Neuronal stem cell (in vitro differentiated cells): Measurements from ENCODE around the gene PRICKLE4.

Experiments used
- DNase-seq: peaks from one replicate; pipeline ENCODE4 v3.0.0-alpha.2; 2013; ENCODE audit warnings: low spot score
- H2AFZ ChIP-seq: one replicate; pipeline ENCODE4 v1.6.1; 2013; ENCODE audit warnings: mild to moderate bottlenecking, low read length, inconsistent platforms
- H2AK5ac ChIP-seq: 2 replicates; pipeline ENCODE4 v1.6.1; 2013; ENCODE audit warnings: low read depth, mild to moderate bottlenecking, inconsistent platforms, low read length, moderate library complexity, mixed read lengths
- H2BK120ac ChIP-seq: 2 replicates; pipeline ENCODE4 v1.6.1; 2013; ENCODE audit warnings: low read depth, mild to moderate bottlenecking, inconsistent platforms, low read length, moderate library complexity, mixed read lengths
- H2BK12ac ChIP-seq: one replicate; pipeline ENCODE4 v1.6.1; 2013; ENCODE audit warnings: low read length, inconsistent platforms
- H2BK15ac ChIP-seq: 2 replicates; pipeline ENCODE4 v1.6.1; 2013; ENCODE audit warnings: mild to moderate bottlenecking, low read length, inconsistent platforms, mixed read lengths
- H2BK5ac ChIP-seq: one replicate; pipeline ENCODE4 v1.6.1; 2013; ENCODE audit warnings: inconsistent platforms, mild to moderate bottlenecking, low read length, moderate library complexity
- H3K14ac ChIP-seq: one replicate; pipeline ENCODE4 v1.6.1; 2013; ENCODE audit warnings: low read length, inconsistent platforms
- H3K18ac ChIP-seq: 2 replicates; pipeline ENCODE4 v1.6.1; 2013; ENCODE audit warnings: low read length, inconsistent platforms
- H3K23ac ChIP-seq: 2 replicates; pipeline ENCODE4 v1.6.1; 2013; ENCODE audit warnings: low read depth, mild to moderate bottlenecking, mixed read lengths, low read length, inconsistent platforms; ENCODE audit not compliant: poor library complexity
- H3K27ac ChIP-seq: replicated peaks from 3 replicates; pipeline ENCODE4 v1.5.1; 2013; ENCODE audit warnings: low read length, inconsistent platforms
- H3K27me3 ChIP-seq, 3 experiments: 2 replicates each; pipeline ENCODE4 v1.6.1; 2013; ENCODE audit warnings: low read length in 3 of 3, mild to moderate bottlenecking in 2 of 3, inconsistent platforms in 1 of 3, low read depth in 1 of 3, mixed read lengths in 1 of 3, moderate library complexity in 1 of 3; ENCODE audit not compliant: control insufficient read depth in 3 of 3, insufficient read depth in 3 of 3
- H3K36me3 ChIP-seq, 2 donors: replicated peaks in 1 of 2; 2 replicates each; pipeline ENCODE4 v1.6.1; 2013; ENCODE audit warnings: low read length in 2 of 2; ENCODE audit not compliant: control insufficient read depth in 2 of 2, insufficient read depth in 2 of 2
- H3K4ac ChIP-seq: 2 replicates; pipeline ENCODE4 v1.6.1; 2013; ENCODE audit warnings: inconsistent platforms, mild to moderate bottlenecking, low read length, moderate library complexity
- H3K4me1 ChIP-seq, 2 donors: 1 replicate in 1 of 2; 2 replicates in 1 of 2; pipeline ENCODE4 v1.6.1; 2013; ENCODE audit warnings: low read length in 2 of 2, low read depth in 1 of 2; ENCODE audit not compliant: control insufficient read depth in 2 of 2, insufficient read depth in 1 of 2
- H3K4me2 ChIP-seq: one replicate; pipeline ENCODE4 v1.6.1; 2013; ENCODE audit warnings: mild to moderate bottlenecking, low read length, inconsistent platforms; ENCODE audit not compliant: insufficient read depth, poor library complexity, severe bottlenecking
- H3K4me3 ChIP-seq, 2 donors: 2 replicates each; pipeline ENCODE4 v1.5.1; 2013; ENCODE audit warnings: low read length in 2 of 2, mild to moderate bottlenecking in 2 of 2, inconsistent platforms in 1 of 2, moderate library complexity in 1 of 2
- H3K79me1 ChIP-seq: one replicate; pipeline ENCODE4 v1.6.1; 2013; ENCODE audit warnings: low read depth, mild to moderate bottlenecking, inconsistent platforms, low read length, moderate library complexity
- H3K9ac ChIP-seq: one replicate; pipeline ENCODE4 v1.6.1; 2013; ENCODE audit warnings: mild to moderate bottlenecking, low read depth, low read length, inconsistent platforms; ENCODE audit not compliant: poor library complexity
- H3K9me3 ChIP-seq, 2 donors: replicated peaks in 1 of 2; 2 replicates each; pipeline versions ENCODE3 to v1.6.1; 2013; ENCODE audit warnings: low read length in 2 of 2, mild to moderate bottlenecking in 2 of 2, inconsistent platforms in 1 of 2, low read depth in 1 of 2, mixed read lengths in 1 of 2, moderate library complexity in 1 of 2; ENCODE audit not compliant: control insufficient read depth in 2 of 2, insufficient read depth in 1 of 2
- H4K8ac ChIP-seq: one replicate; pipeline ENCODE4 v1.6.1; 2013; ENCODE audit warnings: low read depth, mild to moderate bottlenecking, inconsistent platforms, low read length, moderate library complexity
- H4K91ac ChIP-seq: one replicate; pipeline ENCODE4 v1.6.1; 2013; ENCODE audit warnings: low read length, low read depth, mild to moderate bottlenecking, inconsistent platforms; ENCODE audit not compliant: poor library complexity
- WGBS, 2 donors: extraction: QIAGEN DNeasy Blood & Tissue Kit; methylation state at CpG; one replicate each; pipeline ENCODE4 v1.1.7; 2013; ENCODE audit warnings: missing lambda C conversion rate in 2 of 2, mixed read lengths in 1 of 2; ENCODE audit not compliant: insufficient read length in 2 of 2, insufficient replicate concordance in 1 of 2; ENCODE audit errors: extremely low coverage in 2 of 2; 5-methylcytosine and 5-hydroxymethylcytosine counted together

PRICKLE4 gene

DNA sequence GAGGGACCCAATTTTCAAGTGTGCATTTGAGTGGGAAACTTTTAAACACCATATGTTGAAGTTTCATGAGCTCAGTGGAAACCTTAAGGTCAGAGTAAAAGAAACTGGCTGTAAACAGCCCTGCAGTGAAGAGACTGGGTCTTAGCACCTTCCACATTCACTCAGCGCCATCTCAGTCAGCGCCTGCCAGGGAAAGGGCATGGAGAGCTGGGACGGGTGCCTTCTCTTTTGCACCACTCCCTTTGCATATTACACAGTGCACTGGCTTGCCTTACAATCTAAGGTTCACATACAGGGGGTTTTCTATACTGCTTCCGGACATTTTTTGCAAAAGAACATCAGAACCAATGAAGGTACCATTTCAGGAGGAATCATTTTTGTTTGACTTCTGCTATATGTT is 11.4 kb downstream of the PRICKLE4 start:
- H4K8ac ChIP-seq = no peak overlapping the region
- no peak overlapping the region for H3K27ac ChIP-seq
- H3K18ac ChIP-seq = no peak overlapping the region
- no peak overlapping the region for H3K9ac ChIP-seq
- H3K23ac ChIP-seq = no peak overlapping the region
- no peaks in the 10 kb centered on the region for H3K79me1 ChIP-seq
- no peaks in the 10 kb centered on the region for H3K27me3 ChIP-seq
- no peak overlapping the region for H3K14ac ChIP-seq
- H3K36me3 ChIP-seq = peaks cover 24 to 76% of the 10 kb centered on the region in 2 donors
- H2BK15ac ChIP-seq = no peak overlapping the region
- no peak overlapping the region for H3K4ac ChIP-seq
- no peaks in the 10 kb centered on the region for H3K4me1 ChIP-seq
- H2BK5ac ChIP-seq = no peak overlapping the region
- no peak overlapping the region for H2AK5ac ChIP-seq
- no peak overlapping the region for H2AFZ ChIP-seq
- no CpG with 5 or more reads among the region's 4 CpGs for WGBS, 2 donors
- H3K4me2 ChIP-seq = no peak overlapping the region
- no peak overlapping the region for H2BK12ac ChIP-seq
- H2BK120ac ChIP-seq = no peak overlapping the region
- H3K4me3 ChIP-seq = no peak overlapping the region
- H4K91ac ChIP-seq = no peak overlapping the region
- H3K9me3 ChIP-seq = no peaks in the 10 kb centered on the region
- DNase-seq = no peak

DNA sequence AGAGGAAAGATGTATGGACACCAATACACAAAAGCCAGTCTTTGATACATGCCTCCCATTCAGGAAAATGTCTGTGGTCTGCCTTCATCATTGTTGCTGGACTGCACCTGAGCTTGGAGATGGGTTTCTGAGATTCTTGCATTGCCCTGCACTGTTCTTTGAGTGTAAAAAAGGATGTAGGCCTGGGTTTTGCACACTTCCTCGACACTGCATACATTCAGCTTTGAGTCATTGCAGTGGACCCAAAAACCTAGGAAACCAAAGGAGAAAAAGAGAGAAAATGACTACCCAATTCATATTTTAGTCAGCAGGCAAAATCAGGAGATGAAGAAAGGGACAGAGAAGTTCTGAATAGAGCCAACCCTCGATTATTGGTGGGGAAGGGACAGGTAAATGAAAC is 15.9 kb downstream of the PRICKLE4 start:
- Histone ChIP-seq H2BK120ac (no peak overlapping the region), H3K9me3 (no peaks in the 10 kb centered on the region), H3K27me3 (no peaks in the 10 kb centered on the region), H2BK12ac (no peak overlapping the region), H3K36me3 (peaks cover 29 to 92% of the 10 kb centered on the region in 2 donors), H2AK5ac (no peak overlapping the region), H4K8ac (no peak overlapping the region), H3K18ac (no peak overlapping the region), H3K9ac (no peak overlapping the region), H3K27ac (no peak overlapping the region), H4K91ac (no peak overlapping the region), H2BK5ac (no peak overlapping the region), H3K23ac (no peak overlapping the region), H2BK15ac (no peak overlapping the region), H3K14ac (no peak overlapping the region), H3K4me2 (no peak overlapping the region), H2AFZ (no peak overlapping the region), H3K4me1 (no peaks in the 10 kb centered on the region), H3K4me3 (no peak overlapping the region), H3K4ac (no peak overlapping the region), H3K79me1 (no peaks in the 10 kb centered on the region)
- no peak for DNase-seq
- WGBS, 2 donors = no CpG with 5 or more reads among the region's 2 CpGs

DNA sequence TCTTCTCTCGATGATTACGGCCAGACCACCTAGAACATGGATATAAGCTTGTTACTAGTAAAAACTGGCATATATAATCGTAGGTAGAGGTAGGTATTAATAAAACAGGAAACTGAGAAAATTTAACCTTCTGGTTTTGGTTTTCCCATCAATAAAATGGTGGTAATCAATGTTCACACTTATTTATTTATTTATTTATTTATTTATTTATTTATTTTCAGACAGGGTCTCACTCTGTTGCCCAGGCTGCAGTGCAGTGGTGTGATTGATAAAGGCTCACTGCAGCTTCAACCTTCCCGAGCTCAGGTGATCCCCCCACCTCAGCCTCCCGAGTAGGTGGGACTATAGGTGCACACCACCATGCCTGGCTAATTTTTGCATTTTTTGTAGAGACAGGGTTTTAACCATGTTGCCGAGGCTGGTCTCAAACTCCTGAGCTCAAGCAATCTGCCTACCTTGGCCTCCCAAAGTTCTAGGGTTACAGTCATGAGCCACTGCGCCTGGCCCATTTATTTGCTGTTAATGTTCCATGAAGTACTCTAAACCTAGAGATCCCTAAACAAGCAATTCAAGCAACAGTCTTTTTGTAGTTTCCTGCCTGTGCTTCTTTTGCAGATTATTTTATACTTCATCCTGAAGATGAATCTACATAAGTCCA is 18.4 kb downstream of the PRICKLE4 start:
- H3K36me3 ChIP-seq = peaks cover 33 to 87% of the 10 kb centered on the region in 2 donors
- WGBS, 2 donors = no CpG with 5 or more reads among the region's 7 CpGs

DNA sequence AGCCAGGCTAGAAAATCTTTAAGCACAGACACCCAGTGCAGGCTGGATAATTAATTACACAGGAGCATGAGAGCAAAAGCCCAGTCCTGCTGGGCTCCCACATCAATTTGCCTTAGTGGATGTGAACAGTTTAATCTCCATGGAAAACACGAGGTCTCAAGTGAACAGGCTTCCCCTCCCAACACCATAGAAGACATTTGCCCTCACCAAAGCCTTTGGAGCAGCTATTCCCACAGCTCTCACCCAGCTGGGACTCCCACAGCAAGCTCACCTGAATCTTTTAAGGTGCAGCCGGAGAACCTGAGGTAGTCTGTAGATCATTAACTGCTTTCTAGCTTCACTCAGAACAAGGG is 19.0 kb downstream of the PRICKLE4 start:
- no peaks in the 10 kb centered on the region for H3K9me3 ChIP-seq
- no peak overlapping the region for H2BK5ac ChIP-seq
- no peak overlapping the region for H3K14ac ChIP-seq
- DNase-seq = no peak
- H3K23ac ChIP-seq = no peak overlapping the region
- H3K79me1 ChIP-seq = peaks cover 5% of the 10 kb centered on the region
- no peak overlapping the region for H2BK15ac ChIP-seq
- no peaks in the 10 kb centered on the region for H3K4me1 ChIP-seq
- H2AK5ac ChIP-seq = no peak overlapping the region
- H4K91ac ChIP-seq = no peak overlapping the region
- H3K27ac ChIP-seq = no peak overlapping the region
- H2BK120ac ChIP-seq = no peak overlapping the region
- no CpG with 5 or more reads among the region's 2 CpGs for WGBS, 2 donors
- no peak overlapping the region for H3K18ac ChIP-seq
- H3K9ac ChIP-seq = no peak overlapping the region
- H3K4ac ChIP-seq = no peak overlapping the region
- peak overlapping the region in 1 of 2 donors; percentile 39 for H3K4me3 ChIP-seq
- no peaks in the 10 kb centered on the region for H3K27me3 ChIP-seq
- no peak overlapping the region for H4K8ac ChIP-seq
- H3K4me2 ChIP-seq = no peak overlapping the region
- H3K36me3 ChIP-seq = peaks cover 37 to 87% of the 10 kb centered on the region in 2 donors
- no peak overlapping the region for H2BK12ac ChIP-seq
- H2AFZ ChIP-seq = no peak overlapping the region

More for the DNA sequence above, 18.4 kb downstream of the PRICKLE4 start:
- Histone ChIP-seq H4K8ac (no peak overlapping the region), H3K14ac (no peak overlapping the region), H3K27ac (no peak overlapping the region), H2AK5ac (no peak overlapping the region), H3K4me1 (no peaks in the 10 kb centered on the region), H4K91ac (no peak overlapping the region), H3K27me3 (no peaks in the 10 kb centered on the region), H3K9me3 (no peaks in the 10 kb centered on the region), H3K18ac (no peak overlapping the region), H2BK15ac (no peak overlapping the region), H3K4me3 (no peak overlapping the region), H2BK12ac (no peak overlapping the region), H3K4me2 (no peak overlapping the region), H2BK5ac (no peak overlapping the region), H3K23ac (no peak overlapping the region), H3K79me1 (peaks cover 2% of the 10 kb centered on the region), H2BK120ac (no peak overlapping the region), H2AFZ (no peak overlapping the region), H3K4ac (no peak overlapping the region), H3K9ac (no peak overlapping the region)
- no peak for DNase-seq
